GM19397 (cell line): ENCODE measurements around the gene CNTNAP5.

Experiments
- ATAC-seq: cut with Tn5 transposase; IDR thresholded peaks from one replicate; pipeline ENCODE4 v1.9.1; 2021; ENCODE audit warnings: mild to moderate bottlenecking, moderate library complexity; ENCODE audit not compliant: unreplicated experiment

Gene CNTNAP5

DNA sequence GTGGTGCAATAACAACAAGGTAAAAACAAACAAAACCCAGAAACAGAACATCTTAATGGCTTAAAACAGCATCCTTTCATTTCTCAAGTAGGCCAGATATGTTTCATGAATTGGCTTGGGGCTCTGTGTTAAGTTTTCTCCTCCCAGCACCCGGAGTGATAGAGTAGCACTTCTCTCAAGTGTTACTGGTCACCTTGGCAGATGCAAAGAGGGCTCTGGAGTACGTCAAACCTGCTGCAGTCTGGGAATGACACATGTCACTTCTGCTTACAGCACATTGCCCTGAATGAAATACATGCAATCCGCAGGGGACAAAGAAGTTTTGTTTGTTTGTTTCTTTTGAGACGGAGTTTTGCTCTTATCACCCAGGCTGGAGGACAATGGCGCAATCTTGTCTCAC lies 639.3 kb downstream of the CNTNAP5 start:
- ATAC-seq = no peak

DNA sequence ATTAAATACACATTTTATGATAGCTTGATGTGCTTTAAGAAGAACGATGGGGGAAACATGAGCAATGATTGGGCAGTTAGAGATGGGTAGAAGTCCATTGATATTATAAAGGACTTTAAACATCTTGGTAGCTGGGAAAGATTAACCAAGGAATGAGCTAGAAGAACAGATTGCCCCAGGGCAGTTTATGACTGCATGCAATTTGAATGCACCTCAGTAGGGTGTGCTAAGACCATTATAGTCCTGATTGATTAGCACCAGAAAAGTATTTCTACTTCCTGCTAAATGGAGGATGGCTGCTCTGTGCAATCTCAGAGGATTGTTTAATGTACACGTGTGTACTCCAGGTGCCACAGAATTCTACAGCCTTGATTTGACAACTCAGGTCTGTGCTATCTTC lies 641.9 kb downstream of the CNTNAP5 start:
- ATAC-seq = no peak

DNA sequence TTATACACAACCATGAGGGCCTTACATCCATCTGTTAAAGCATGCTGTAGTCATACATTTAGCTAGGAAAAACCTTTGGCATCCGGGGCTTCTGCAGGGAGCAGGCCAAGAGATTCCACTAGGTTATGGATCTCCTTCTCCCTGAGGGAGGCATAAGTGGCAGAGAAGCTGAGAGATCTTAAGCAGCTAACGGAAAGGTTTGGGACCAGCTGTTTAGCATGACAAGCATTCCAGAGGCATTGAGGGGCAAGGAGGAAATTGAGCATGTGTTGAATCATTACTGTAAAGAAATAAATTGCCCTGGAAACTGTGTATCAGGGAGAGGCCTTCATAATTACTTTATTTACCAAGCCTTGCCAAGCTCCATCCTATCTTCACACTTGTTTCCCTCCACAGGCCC lies 643.1 kb downstream of the CNTNAP5 start:
- ATAC-seq = no peak

DNA sequence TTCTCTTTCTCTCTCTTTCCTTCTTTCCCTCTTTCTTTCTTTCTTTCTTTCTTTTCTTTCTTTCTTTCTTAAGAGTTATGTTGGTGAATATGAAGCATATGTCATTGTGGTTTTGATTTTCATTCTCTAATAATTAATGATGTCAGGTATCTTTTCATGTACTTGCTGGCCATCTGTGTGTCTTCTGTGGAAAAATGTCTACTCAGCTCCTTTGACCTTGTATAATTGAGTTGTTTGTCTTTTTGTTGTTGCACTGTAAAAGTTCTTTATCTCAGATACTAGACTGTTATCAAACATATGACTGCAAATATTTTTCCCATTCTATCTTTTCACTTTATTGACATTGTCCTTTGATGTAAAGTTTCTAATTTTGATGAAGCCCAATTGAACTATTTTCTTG lies 645.1 kb downstream of the CNTNAP5 start:
- no peak for ATAC-seq

DNA sequence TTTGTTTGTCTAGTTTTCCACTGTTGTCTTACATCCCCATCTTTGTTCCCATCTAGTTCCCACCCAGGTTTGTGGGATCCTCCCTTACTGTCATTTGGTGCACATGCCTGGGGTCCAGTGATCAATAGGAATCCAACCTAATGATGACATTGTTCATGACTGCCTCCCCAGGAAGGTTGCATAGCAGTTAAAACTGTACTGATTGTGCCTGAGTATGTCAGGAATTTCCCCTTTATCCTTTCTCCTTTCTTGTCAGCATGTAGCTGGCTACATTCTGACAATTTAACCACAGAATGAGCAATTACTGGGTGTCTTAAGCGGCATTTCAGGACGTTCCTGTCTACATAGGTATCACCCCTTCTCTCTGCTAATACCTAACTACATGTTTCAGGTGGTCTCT lies 653.0 kb downstream of the CNTNAP5 start:
- ATAC-seq = no peak

DNA sequence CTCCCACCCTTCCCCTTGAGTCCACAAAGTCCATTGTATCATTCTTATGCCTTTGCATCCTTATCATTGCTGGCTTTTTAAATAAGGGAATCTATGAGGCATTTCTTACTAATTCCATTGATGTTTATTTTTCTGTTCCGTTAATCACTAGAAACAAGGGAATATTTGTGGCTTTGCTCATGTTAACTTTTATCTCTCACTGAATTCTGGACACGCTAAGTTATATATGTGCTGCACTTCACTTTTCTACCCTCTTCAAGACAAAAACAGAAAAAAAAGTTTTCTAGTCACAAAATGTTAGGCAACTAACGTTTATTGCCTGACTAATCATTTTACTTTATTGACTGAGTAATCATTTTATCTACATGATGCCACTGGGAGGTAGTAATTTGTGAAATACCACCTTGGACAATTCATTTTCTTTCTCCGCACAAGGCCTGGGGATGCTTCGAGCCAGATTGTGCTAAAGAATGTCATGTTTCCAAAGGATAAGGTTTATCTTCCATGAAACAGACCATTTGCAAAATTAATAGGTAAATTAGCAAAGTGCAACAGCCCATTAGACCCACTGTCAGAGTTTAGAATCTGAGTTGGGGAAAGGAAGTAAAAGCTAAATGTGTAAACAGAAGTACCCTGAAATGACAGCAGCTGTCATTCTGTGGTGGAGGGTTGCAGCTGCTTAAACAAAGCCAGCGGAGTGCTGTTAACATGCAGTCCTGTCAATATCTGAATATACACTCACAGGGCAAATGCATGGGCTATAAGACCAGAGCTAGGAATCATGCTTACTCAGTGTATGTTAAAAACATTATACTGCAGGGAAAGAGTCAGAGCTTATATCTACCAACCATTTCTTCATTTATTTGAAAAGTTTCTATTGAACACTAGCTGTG lies 658.7 kb downstream of the CNTNAP5 start:
- no peak for ATAC-seq

DNA sequence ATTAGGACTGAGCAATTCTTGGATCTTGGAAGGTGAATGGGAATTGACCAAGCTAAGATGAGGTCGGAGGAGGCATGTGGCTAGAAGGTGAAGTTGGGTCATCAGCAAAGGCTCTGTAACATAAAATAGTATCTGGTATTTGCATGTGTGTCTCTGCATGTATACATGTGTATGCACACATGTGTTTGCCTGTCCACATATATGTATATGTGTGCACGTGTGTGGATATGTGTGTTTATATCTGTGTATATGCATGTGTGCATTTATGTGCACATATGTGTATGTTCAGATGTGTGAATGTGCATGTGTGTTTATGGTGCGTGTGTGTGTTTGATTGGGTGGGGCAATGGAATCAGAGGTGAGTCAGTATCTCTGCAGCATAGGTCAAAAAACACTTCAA lies 664.3 kb downstream of the CNTNAP5 start:
- ATAC-seq = no peak

DNA sequence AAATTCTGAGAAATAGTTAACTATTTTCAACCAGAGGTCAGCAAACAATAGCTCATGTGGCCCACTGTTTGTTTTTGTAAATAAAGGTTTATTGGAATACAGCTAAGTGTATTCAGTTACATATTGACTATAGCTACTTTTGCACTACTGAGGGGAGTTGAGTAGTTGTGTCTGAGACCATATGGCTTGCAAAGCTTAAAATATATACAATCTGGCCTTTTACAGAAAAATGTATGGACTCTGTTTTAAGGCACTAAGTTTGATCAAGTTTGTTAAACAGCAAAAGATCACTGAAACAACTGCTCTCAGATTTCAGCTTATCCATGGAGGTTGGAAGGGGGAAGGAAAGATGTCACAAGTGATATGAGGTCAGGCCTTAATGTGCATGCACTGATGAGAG lies 667.1 kb downstream of the CNTNAP5 start:
- ATAC-seq = no peak

DNA sequence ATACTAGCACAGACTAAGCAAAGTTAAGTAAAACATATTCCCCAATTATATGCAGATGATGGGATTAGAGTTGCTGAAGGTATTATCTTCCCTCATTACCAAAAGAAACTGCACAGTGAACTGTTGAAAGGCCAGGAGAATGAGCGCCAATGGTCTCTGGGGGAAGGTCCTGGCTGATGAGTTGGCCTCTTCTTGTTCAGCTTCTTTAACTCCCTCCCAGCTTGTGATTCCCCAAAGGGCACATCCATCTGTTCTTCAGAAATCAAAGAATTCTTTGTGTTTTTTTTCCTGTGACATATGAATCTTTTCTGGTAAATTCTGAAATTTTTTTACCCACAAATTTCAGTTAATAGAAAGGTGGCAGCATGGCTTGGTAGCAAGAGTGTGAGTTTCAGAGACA lies 667.6 kb downstream of the CNTNAP5 start:
- no peak for ATAC-seq

DNA sequence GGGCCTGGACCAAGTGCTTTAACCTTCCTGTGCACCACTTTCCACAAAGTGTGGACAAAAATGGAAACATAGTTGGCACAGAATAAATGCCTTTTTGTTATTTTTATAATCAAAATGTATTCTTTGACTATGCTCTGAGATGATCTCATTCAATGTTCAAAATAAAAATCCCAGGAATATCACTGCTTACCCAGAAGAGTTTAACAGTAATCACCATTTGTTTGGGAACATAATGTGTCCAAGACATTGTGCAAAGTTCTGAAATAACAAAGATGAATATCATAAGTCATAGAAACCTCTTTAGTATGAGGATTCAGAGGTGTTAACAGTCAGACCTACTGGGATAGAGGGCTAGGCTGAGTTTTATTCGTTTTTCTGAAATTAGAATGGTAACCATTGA lies 668.1 kb downstream of the CNTNAP5 start:
- ATAC-seq = no peak

DNA sequence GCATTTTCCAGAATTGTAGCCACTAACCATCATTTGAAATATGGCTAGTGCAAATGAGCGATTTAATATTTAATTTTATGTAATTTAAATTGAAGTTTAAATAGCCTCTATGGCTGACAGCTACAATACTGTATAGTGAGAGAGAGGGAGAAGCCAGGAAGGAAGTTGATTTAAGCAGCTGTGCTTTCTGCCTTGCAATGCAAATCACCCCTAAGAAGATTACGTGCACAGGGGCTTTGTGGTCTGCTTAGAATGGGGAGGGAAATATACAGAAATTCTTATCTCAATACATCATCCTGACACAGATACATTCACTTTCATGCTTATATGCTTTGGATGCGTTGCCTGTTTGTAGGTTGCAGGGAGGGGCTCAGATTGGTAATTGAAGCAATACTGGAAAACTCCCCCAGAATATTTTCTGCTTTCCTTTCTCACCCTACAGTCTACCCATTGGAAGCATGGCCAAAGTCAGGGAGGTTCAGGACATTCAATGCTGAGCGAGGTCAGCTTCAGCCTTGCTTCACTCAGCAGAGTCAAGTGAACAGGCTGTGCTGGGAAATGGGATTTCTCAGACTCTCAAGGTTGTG lies 674.0 kb downstream of the CNTNAP5 start:
- ATAC-seq = no peak

DNA sequence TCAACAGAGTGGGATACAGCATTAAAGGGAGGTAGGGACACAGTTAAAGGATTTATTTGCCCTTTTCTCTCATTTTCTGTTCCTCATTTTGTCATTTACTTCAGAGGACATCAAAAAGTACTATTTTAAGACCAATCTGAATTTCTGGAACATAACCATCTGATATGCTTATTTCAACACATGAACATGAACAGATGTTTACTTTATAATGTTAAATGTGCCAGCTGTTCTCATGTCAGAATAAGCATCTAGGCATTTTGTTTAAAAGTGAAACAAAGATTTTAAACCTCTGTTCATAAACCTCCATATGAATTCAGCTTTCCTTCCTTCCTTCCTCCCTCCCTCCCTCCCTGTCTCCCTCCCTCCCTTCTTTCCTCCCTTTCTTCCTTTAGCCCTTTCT lies 677.7 kb downstream of the CNTNAP5 start:
- no peak for ATAC-seq

DNA sequence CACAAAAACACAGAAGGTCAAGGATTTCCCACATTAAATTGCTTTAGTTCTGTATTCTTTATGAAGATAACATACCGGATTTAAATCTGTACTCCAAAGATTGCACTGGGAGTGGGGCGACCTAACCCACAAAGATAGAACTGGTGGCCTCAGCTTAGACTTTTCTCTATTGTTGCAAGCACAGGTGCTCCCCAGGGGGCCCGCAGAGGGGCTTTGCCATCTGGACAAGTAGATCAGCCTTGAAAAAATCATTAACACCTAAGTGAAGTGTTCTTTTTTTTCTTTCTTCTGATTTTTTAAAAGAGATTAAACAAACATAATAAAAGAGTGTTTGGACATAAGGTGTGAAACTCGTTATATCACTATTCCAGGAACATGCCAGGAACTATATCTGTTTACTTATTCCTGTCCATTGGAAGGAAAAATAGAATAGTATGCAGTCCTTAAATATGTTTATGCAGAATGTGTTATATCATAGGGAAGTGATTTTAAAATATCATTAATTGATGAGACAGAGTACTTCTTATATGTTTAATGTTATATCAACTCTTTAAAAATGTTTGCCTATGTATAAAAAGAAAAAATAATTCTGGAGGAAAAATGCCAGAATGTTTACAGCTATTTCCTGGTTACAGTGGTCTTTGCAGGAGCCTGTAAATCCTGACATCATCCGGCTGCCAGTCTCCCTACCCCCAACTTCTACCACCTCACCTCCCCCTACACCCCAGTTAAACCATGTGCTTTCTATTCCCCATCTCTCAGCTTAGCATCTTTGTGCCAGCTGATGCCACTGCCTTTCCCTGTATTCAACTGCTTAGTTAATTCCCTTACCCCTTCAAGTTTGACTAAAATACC lies 679.2 kb downstream of the CNTNAP5 start:
- ATAC-seq = no peak

DNA sequence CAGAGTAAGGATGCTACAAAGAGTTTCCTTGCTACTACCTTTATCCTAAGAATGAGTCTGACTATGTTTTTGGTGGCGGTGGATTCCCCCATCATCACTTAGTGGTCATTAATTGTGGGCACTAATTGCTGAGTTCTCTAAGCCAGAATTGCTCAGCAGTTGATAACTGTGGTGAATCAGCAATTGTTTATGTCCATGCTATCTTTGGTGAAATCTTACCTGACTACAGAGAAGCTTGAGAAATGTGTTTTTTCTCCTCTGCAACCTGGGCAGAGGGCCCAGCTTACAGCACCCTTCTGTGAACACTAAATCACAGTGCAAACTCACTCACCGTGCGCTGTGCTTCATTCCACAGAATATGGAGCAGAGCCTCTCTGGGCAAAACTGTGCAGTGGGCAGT lies 683.6 kb downstream of the CNTNAP5 start:
- ATAC-seq = no peak

DNA sequence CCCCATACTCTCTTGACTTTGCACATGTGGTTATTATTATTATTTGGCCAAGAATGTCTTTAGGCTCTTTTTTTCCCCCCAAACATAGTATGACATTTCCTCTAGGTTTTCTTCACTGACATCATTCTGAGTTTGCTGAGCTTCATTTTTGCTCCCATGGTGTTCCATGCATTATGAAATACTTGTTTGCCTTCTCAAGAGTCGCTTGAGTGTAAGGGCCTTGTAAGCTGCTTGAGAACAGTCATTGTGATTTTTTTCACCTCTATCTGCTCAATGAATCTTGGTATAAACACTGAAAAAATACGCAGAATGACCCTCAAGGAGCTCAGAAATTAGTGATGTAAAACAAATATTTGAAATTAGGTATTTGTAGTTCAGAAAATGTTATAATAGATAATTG lies 688.9 kb downstream of the CNTNAP5 start:
- ATAC-seq = no peak

DNA sequence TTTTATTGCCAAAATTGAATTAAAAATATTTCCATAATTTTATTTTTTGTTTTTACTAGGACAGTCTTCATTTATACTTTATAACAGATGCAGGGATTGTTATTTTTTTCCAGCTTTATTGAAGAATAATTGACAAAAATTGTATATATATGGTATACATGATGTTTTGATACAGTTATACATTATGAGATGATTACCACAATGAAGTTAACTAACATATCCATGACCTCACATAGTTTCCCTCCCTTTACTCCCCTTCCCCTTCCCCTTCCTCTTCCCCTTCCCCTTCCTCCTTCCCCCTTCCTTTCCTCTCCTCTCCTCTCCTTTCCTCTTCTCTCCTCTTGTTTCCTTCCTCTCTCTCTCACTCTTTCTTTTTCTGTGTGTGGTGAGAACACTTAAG lies 700.1 kb downstream of the CNTNAP5 start:
- ATAC-seq = no peak

DNA sequence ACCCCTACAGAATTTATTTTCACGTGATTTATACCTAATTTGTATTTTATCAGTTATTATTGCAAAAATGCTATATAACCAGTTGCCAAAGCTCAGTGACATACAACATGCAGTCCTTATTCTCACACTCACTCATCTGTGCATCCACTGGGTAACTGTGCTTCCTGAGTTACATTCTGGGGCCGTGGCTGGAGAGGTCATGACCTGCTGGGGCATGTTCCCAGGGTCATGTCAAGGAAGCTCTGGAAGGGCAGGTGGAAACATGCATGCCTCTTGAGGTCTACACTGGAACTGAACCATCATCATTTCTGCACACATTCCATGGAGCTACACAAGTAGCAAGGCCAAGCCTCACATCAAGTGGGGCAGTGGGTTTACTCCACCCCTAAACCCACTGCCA lies 715.5 kb downstream of the CNTNAP5 start:
- ATAC-seq = no peak

DNA sequence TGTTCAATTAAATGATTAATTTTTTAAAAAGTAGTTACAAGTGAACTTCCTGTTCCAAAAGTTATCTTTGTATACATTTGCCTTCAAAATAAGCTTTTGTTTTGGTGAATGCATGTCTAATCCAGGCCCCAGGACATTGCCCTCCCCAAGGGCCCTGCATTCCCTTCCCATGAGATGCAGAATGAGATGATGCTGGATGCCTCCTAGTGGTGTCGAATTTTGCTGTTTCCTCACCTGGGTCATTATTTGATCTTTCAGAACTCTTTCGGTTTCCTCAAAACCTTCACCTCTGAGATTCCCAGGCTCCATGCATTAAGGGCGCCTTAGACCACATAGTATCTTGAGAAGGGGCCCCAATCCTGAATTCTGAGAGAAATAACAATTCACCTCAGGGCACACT lies 728.8 kb downstream of the CNTNAP5 start:
- no peak for ATAC-seq

DNA sequence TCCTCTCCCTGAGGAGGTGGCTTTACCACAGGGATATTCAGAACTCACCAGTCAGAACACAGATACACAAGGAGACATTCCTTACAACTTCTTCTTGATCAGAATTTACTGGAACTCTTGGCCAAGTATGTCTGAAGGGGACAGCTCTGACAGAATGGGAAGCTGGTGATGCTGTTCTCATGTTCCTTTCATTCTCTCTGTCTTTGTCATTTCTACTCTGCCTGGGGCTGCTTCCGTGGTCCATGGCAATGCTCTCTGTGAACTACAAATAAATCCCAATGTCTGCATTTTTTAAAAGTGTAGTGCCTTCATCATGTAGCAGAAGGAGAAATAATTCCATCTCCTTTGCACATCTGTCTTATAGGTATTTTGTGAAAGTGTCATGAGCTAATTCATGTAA lies 730.3 kb downstream of the CNTNAP5 start:
- ATAC-seq = no peak

DNA sequence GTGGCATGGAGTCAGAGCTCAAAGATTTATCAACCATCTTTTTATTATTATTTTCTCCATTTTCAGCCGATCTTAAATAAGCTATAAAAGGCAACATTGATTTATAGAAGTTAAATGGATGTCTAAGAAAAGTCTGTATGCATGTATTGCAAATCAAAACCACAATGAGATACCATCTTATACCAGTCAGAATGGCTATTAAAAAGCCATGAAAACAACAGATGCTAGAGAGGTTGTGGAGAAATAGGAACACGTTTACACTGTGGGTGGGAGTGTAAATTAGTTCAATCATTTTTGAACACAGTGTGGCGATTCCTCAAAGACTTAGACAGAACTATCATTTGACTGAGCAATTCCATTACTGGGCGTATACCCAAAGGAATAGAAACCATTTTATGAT lies 731.0 kb downstream of the CNTNAP5 start:
- ATAC-seq = no peak

DNA sequence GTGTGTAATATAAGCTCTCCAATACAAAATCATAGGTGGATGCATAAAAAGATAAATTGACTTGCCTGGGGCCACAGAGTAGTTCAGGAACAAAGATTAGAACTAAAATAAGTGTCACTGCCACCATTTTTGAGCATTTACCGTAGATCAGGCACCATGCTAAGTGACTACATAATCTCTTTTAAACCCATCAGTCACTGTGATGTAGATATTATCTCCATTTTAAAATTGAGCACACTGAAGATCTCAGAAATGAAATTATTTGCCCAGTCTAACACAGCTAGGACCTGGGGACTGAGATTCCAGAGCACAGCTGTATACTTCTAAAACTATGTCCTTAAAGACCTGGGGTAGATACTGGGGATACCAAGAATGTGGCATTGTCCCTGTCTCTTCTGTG lies 737.3 kb downstream of the CNTNAP5 start:
- no peak for ATAC-seq

DNA sequence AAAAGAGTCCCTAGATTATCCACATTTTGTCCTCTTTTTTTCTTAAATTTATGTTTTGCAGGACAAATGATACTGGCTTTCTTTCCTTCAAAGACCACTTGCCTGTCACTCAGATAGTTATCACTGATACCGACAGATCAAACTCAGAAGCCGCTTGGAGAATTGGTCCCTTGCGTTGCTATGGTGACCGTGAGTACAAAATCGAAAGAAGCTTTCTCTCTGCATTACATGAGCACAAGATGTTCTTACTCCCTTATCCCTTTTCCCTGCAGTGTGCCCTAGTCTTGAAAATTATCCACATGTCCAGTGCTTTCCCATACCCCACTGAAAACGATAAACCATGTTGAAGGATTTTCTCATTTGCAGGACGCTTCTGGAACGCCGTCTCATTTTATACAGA lies 738.5 kb downstream of the CNTNAP5 start:
- ATAC-seq = no peak
